Measurements from ENCODE around the gene ZNF14. TPM values are rescaled to one million over a fixed set of nuclear protein-coding genes. Genes with fewer than 3 reads are reported as not detected.

ZNF14 gene
- total RNA-seq, 4 donors from 2014 or later, result 7.4 to 11.4 (median 9.6) TPM

GRCh38 chr19:19738564-19738963, 5.7 kb upstream of the ZNF14 start:
- H3K4me1 ChIP-seq, result peaks cover 0 to 4% (median 0%) of the 10 kb centered on the region in 3 donors
- no peak for TF ChIP-seq EP300 (IDR thresholded peaks at IDR 0.05)
- no peak for TF ChIP-seq POLR2AphosphoS5 (IDR thresholded peaks at IDR 0.05)
- no peak for TF ChIP-seq CTCF (IDR thresholded peaks at IDR 0.05)
- TF ChIP-seq POLR2A (IDR thresholded peaks at IDR 0.05), result no peak
- H3K4me3 ChIP-seq, result no peak overlapping the region
- H3K9me3 ChIP-seq, result no peaks in the 10 kb centered on the region
- ATAC-seq, result no peak
- peaks cover 5% of the 10 kb centered on the region for H3K27me3 ChIP-seq
- no peaks in the 10 kb centered on the region for H3K36me3 ChIP-seq
- 33% methylated on average over 1 of the region's 1 CpG; no CpG with 5 or more reads in 1 of the 2 donors for WGBS, 2 donors (ENCODE audit: low coverage in 1 of 2)
- no peak overlapping the region for H3K27ac ChIP-seq

- H3K4me3 ChIP-seq, result no peak overlapping the region
- WGBS, 2 donors (ENCODE audit: low coverage in 1 of 2), result 60 to 89% methylated on average over 1 to 2 of the region's 8 CpGs
- peaks cover 0 to 8% (median 0%) of the 10 kb centered on the region in 3 donors for H3K4me1 ChIP-seq
- no peaks in the 10 kb centered on the region for H3K36me3 ChIP-seq
- no peaks in the 10 kb centered on the region for H3K9me3 ChIP-seq
- no peak overlapping the region for H3K27ac ChIP-seq
- TF ChIP-seq POLR2A (IDR thresholded peaks at IDR 0.05) (no peak), CTCF (IDR thresholded peaks at IDR 0.05) (no peak), EP300 (IDR thresholded peaks at IDR 0.05) (no peak), POLR2AphosphoS5 (IDR thresholded peaks at IDR 0.05) (no peak)
- no peak for ATAC-seq
- H3K27me3 ChIP-seq, result peaks cover 5% of the 10 kb centered on the region
Measured at GRCh38 chr19:19737559-19738332, 4.8 kb upstream of the ZNF14 start.

GRCh38 chr19:19721896-19722295, 11.0 kb downstream of the ZNF14 start:
- Histone ChIP-seq H3K4me1 (no peaks in the 10 kb centered on the region), H3K4me3 (no peak overlapping the region), H3K9me3 (peaks cover 0 to 86% (median 9%) of the 10 kb centered on the region in 3 donors), H3K27ac (no peak overlapping the region), H3K36me3 (peaks cover 0 to 30% of the 10 kb centered on the region in 2 donors), H3K27me3 (no peaks in the 10 kb centered on the region)
- 89 to 92% methylated on average over 2 of the region's 2 CpGs for WGBS, 2 donors (ENCODE audit: low coverage in 1 of 2)
- TF ChIP-seq EP300 (IDR thresholded peaks at IDR 0.05), result no peak
- no peak for TF ChIP-seq POLR2AphosphoS5 (IDR thresholded peaks at IDR 0.05)
- no peak for TF ChIP-seq CTCF (IDR thresholded peaks at IDR 0.05)
- no peak for TF ChIP-seq POLR2A (IDR thresholded peaks at IDR 0.05)
- no peak for ATAC-seq

- no peak overlapping the region for H3K27ac ChIP-seq
- H3K4me1 ChIP-seq, result no peaks in the 10 kb centered on the region
- no peak for ATAC-seq
- TF ChIP-seq CTCF (IDR thresholded peaks at IDR 0.05) (no peak), POLR2A (IDR thresholded peaks at IDR 0.05) (no peak), EP300 (IDR thresholded peaks at IDR 0.05) (no peak), POLR2AphosphoS5 (IDR thresholded peaks at IDR 0.05) (no peak)
- 88 to 92% methylated on average over 2 of the region's 2 CpGs for WGBS, 2 donors (ENCODE audit: low coverage in 1 of 2)
- no peaks in the 10 kb centered on the region for H3K27me3 ChIP-seq
- no peak overlapping the region for H3K4me3 ChIP-seq
- peaks cover 4 to 48% of the 10 kb centered on the region in 2 donors for H3K36me3 ChIP-seq
- H3K9me3 ChIP-seq, result peaks cover 0 to 88% (median 13%) of the 10 kb centered on the region in 3 donors
Measured at GRCh38 chr19:19719798-19720197, 13.1 kb downstream of the ZNF14 start.

Measured in gastroesophageal sphincter (tissue), 4 donors.